ENCODE measurements around the gene CD27.

GRCh38 chr12:6444704-6445688, at the start of gene CD27:
- TF ChIP-seq REST (IDR thresholded peaks at IDR 0.05; ENCODE audit: insufficient replicate concordance, low read depth) (no peak), CTCF (IDR thresholded peaks at IDR 0.05; ENCODE audit: insufficient read depth, low read length) (no peak)

Data from HL-60 (cell line).